Right lobe of liver (tissue), 6 donors: ENCODE measurements around the gene TRAPPC2B. TPM values are rescaled to one million over a fixed set of nuclear protein-coding genes. Genes with fewer than 3 reads are reported as not detected.

Experiments used
- ATAC-seq, 4 donors: fragments of 200-7000 bp; cut with Tn5 transposase; one replicate each; pipeline ENCODE4 v1.9.1; 2020; ENCODE audit warnings: mild to moderate bottlenecking in 4 of 4, moderate library complexity in 4 of 4
- DNase-seq, 3 donors: peaks; one replicate each; pipeline ENCODE4 v3.0.0-alpha.2; 2020
- H3K27ac ChIP-seq, 3 donors: fragments of 200-600 bp; one replicate each; pipeline ENCODE4 v1.8.0; 2022
- H3K27me3 ChIP-seq, 2 donors: fragments of 200-600 bp; one replicate each; pipeline ENCODE4 v1.8.0; 2022
- H3K36me3 ChIP-seq, 4 donors: fragments of 200-600 bp; sonication (generic) in 1 of 4; one replicate each; pipeline versions ENCODE4 v1.5.1 to v1.8.0; 2017 to 2022; ENCODE audit warnings: control low read depth in 1 of 4
- H3K4me1 ChIP-seq, 4 donors: fragments of 200-600 bp; sonication (generic) in 1 of 4; one replicate each; pipeline versions ENCODE4 v1.5.1 to v1.8.0; 2017 to 2022; ENCODE audit warnings: control low read depth in 1 of 4
- H3K4me3 ChIP-seq, 3 donors: fragments of 200-600 bp; one replicate each; pipeline ENCODE4 v1.8.0; 2022
- H3K9me3 ChIP-seq, 4 donors: fragments of 200-600 bp; sonication (generic) in 1 of 4; one replicate each; pipeline versions ENCODE4 v1.5.1 to v1.8.0; 2017 to 2022; ENCODE audit warnings: control low read depth in 1 of 4
- POLR2A ChIP-seq: fragments of 450-650 bp; IDR thresholded peaks from one replicate; pipeline ENCODE4 v1.6.1; 2017; ENCODE audit warnings: antibody characterized with exemption, mild to moderate bottlenecking
- WGBS: methylation state at CpG from one replicate; pipeline ENCODE4 v1.1.6; 2018; ENCODE audit warnings: low coverage, low lambda C conversion rate; ENCODE audit not compliant: insufficient coverage; ENCODE audit errors: missing lambda C conversion rate; 5-methylcytosine and 5-hydroxymethylcytosine counted together
- intact Hi-C, 2 donors: fragments of 100-400 bp; cut with DNase I; formaldehyde crosslinking; loops; one replicate each; pipeline versions ENCODE4 v1.11.2 to v1.14.1; 2022
- total RNA-seq, 6 experiments: library from RNA; depleted of rRNA in 2 of 6; stranded (reverse); fragments of >200 nt in 2 of 6; fragmentation: NEBNext Ultra II Directional in 3 of 6; extraction: Animal tissue kit (Norgen Biotek cat#: 25700) in 3 of 6; gene quantifications; one replicate each; pipeline versions ENCODE4 v1.1.0 to v1.2.4, GENCODE V29; 2016 to 2023
- TF ChIP-seq, protein P1 (sequence below), 4 donors: fragments of 200-600 bp in 3 of 4; fragments of 450-650 bp in 1 of 4; IDR thresholded peaks; one replicate each; pipeline versions ENCODE4 v1.5.1 to v1.8.0; 2016 to 2022; ENCODE audit warnings: antibody characterized with exemption in 4 of 4, mild to moderate bottlenecking in 2 of 4
- donor health status: DM: no; HTN: yes; CAD: no.
- donor health status: DM: no; HTN: no; CAD: no.
- donor health status: DM: no; HTN: no; CAD: no.
- donor health status: DM: no; HTN: yes; CAD: no.
- donor health status: DM: no; HTN: yes; CAD: no.

The TRAPPC2B gene
- total RNA-seq, 6 experiments from 2014 or later: 1.1 to 10.8 (median 3.1) TPM

DNA sequence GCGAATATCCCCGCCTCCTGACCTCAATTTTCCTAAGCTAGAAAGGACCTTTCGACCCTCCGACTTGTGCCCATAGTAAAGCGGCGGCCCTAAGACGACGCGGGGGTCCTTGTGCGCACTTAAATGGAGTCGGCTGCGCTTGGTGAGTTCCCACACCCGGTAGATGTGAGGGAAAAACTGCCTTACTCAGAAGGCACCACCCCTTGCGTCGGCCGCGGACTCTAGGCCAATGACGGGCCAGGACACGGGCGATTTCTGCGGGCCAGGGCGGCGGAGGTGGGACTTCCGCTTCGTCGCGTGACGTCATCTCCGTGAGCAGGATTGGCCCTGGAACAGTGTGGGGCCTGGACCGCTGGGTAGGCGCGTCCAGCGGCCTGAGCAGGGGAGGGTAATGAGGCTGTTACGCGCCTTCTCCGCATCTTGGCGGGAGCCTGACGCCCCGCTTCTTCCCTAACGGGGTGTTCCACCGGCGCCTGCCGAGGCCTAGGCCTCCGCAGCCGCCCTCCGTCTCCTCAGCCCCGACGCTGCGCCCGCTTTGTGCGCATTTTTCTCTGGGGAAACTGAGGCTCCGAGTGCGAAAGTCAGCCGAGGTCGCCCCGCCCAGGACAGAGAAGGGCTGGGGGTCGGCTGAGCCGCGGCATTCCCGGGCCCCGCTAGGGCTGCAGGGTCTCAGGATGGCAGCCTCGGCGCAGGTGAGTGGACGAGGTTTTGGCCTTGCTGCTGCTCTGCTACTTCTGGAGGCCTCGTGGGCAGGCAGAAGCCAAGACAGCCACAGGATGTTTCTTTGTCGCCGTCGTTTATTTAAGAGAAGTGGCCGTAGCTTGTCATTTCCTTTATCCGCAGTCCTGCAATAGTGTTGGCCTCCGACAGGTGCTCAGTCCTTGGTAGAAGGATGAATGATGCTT, 42.9 kb upstream of the TRAPPC2B start, which contains the start of gene ZNF543:
Gene ZNF543, plus strand, starts transcription at position 293 of the 905 bp plus-strand sequence. Its CDS starts 382 bp downstream, at position 675.
- peaks cover 0 to 15% (median 0%) of the 10 kb centered on the region in 4 donors for H3K4me1 ChIP-seq
- H3K36me3 ChIP-seq: peaks cover 0 to 19% (median 3%) of the 10 kb centered on the region in 4 donors
- intact Hi-C loops: no loop called here
- peak; percentile 95 to 97 (median 96) for DNase-seq
- H3K4me3 ChIP-seq: peak within 1 kb of the TSS; percentile 59 to 87 (median 77)
- peak within 1 kb of the TSS; percentile 58 to 81 (median 71) for H3K27ac ChIP-seq
- ATAC-seq: peak; percentile 99 to 100 (median 100)
- no peaks in the 10 kb centered on the region for H3K9me3 ChIP-seq
- H3K27me3 ChIP-seq: no peaks in the 10 kb centered on the region
- 2% methylated on average over 20 of the region's 71 CpGs for WGBS
- TF ChIP-seq POLR2A: peak; percentile 75
- TF ChIP-seq, protein P1, sequence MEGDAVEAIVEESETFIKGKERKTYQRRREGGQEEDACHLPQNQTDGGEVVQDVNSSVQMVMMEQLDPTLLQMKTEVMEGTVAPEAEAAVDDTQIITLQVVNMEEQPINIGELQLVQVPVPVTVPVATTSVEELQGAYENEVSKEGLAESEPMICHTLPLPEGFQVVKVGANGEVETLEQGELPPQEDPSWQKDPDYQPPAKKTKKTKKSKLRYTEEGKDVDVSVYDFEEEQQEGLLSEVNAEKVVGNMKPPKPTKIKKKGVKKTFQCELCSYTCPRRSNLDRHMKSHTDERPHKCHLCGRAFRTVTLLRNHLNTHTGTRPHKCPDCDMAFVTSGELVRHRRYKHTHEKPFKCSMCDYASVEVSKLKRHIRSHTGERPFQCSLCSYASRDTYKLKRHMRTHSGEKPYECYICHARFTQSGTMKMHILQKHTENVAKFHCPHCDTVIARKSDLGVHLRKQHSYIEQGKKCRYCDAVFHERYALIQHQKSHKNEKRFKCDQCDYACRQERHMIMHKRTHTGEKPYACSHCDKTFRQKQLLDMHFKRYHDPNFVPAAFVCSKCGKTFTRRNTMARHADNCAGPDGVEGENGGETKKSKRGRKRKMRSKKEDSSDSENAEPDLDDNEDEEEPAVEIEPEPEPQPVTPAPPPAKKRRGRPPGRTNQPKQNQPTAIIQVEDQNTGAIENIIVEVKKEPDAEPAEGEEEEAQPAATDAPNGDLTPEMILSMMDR (IDR thresholded peaks at IDR 0.05): no peak

DNA sequence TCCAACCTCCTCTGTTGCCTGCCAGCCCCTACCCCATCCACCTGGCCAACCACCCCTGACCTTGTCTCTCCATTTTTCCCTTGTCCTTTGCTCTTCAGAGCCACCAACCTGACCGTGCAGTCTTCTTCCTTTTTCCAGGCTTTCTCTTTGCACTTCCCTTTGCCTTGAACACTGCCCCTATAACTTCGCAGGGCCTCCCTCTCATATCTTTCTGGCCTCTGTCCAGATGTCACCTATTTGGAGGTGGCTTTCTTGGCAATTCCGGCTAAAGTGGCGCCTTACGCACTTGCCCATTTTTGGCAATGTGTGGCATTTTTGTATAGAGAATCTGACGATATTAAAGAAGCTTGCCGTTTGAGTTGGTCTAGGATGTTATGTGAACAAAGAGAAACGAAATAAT, 42.2 kb upstream of the TRAPPC2B start:
- no peak for ATAC-seq
- intact Hi-C loops: no loop called here
- no peak overlapping the region for H3K27ac ChIP-seq

DNA sequence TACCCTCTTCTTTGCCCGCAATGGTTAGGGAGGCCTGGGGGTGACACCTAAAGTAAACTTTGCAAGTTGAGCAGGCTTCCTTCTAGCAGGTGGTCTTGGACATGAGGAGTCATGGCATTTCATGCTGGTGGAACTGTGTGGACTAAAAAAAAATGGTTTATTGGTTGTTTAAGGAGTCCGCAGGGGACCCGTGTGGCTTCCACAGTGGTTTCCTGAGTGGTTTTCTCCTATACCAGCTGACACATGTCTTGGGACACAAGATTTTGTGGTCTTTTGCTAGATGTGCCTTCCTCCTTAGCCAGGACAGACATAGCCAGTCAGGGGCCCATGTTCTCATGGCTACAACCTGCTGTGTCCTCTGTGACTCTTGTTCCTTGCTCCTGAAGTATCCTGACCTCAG, 41.6 kb upstream of the TRAPPC2B start:
- WGBS: 83% methylated on average over 1 of the region's 3 CpGs
- Histone ChIP-seq H3K36me3 (peaks cover 0 to 32% (median 9%) of the 10 kb centered on the region in 4 donors), H3K4me3 (no peak overlapping the region), H3K27ac (no peak overlapping the region), H3K4me1 (peaks cover 0 to 15% (median 0%) of the 10 kb centered on the region in 4 donors), H3K9me3 (no peaks in the 10 kb centered on the region), H3K27me3 (no peaks in the 10 kb centered on the region)
- DNase-seq (no peak), ATAC-seq (no peak)
- intact Hi-C loops: no loop called here
- TF ChIP-seq, protein P1 (IDR thresholded peaks at IDR 0.05): no peak
- no peak for TF ChIP-seq POLR2A

More for the DNA sequence above, 42.2 kb upstream of the TRAPPC2B start:
- H3K4me1 ChIP-seq: peaks cover 0 to 15% (median 0%) of the 10 kb centered on the region in 4 donors
- no peak for DNase-seq
- no peaks in the 10 kb centered on the region for H3K27me3 ChIP-seq
- no peaks in the 10 kb centered on the region for H3K9me3 ChIP-seq
- TF ChIP-seq POLR2A: no peak
- TF ChIP-seq, protein P1 (IDR thresholded peaks at IDR 0.05): no peak
- H3K4me3 ChIP-seq: peak overlapping the region; percentile 59 to 87 (median 77)
- peaks cover 0 to 26% (median 5%) of the 10 kb centered on the region in 4 donors for H3K36me3 ChIP-seq
- 49% methylated on average over 8 of the region's 8 CpGs for WGBS

DNA sequence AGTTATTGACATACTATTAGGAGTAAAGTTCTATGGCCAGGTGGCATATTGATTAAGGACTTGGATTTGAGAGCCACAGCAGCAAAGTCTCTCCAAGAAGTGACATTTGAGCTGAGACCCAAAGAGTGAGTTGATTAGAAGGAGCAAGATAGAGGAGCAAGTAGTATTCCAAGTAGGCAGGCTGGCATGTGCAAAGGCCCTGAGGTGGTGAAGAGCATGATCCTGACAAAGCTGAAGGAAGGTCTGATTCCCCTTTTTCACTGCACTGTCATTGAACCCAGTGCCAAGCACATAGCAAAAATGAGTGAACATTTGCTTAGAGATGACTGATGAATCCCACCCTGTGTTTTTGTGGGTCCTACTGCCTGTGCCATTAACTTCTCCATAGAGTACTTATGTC, 38.4 kb upstream of the TRAPPC2B start:
- no peak overlapping the region for H3K4me3 ChIP-seq
- no peak for TF ChIP-seq POLR2A
- TF ChIP-seq, protein P1 (IDR thresholded peaks at IDR 0.05): no peak
- peaks cover 0 to 8% (median 0%) of the 10 kb centered on the region in 4 donors for H3K9me3 ChIP-seq
- no peak overlapping the region for H3K27ac ChIP-seq
- no peaks in the 10 kb centered on the region for H3K27me3 ChIP-seq
- ATAC-seq (no peak), DNase-seq (no peak)
- H3K36me3 ChIP-seq: peaks cover 0 to 56% (median 32%) of the 10 kb centered on the region in 4 donors
- peaks cover 0 to 9% (median 0%) of the 10 kb centered on the region in 4 donors for H3K4me1 ChIP-seq
- intact Hi-C loops: no loop called here
